HG03108 (cell line): ENCODE results near the gene ZACN.

ENCODE experiments used
- ATAC-seq: cut with Tn5 transposase; IDR thresholded peaks from one replicate; pipeline ENCODE4 v1.9.1; 2021; ENCODE audit warnings: moderate library complexity; ENCODE audit not compliant: unreplicated experiment

The ZACN gene

GRCh38 chr17:76095943-76096342 lies 17.0 kb downstream of the ZACN start:
- ATAC-seq: no peak

GRCh38 chr17:76097716-76098295 lies 18.8 kb downstream of the ZACN start:
- ATAC-seq: no peak

GRCh38 chr17:76102944-76103273 lies 23.9 kb downstream of the ZACN start:
- no peak for ATAC-seq

DNA sequence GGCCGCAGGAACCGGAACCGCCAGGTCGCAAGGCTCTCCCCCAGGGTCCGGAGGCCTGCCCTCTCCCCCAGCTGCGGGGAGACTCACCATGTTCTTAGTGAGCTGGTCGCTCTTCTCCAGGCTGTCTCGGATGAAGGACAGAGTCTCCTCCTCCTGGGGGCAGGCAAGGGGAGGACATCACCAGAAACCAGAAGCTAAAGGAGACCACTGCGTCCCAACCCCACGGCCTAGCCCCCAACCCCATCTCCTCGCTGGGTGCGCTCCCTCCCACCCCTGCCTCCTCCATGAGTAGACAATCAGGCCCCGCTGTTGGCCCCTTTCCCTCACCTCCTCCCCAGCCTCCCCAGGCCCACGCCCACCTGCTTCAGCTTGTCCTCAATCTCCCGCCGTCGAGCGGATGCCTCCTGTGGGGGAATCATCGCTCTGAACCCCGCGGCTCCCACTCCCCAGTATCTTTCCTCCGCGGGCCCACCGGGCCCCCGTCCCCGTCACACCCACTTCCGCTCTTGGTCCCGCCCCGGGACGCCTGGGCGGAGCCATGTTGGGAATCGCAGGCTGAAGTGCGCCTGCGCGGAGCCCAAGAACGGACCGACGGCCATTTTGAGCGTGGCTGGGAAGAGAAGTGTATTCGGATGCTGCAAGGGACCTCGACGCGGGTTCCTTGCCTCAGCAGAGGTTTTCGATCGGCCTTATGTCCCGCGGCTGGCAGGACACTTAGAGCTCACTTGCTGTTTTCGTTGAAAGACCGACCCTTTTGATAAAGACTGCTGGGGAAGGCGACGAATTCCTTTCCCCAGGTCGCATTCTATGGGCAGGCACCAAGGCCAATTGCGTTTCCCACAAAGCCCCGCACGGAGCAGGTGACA lies 24.5 kb downstream of the ZACN start, which contains the start of gene EXOC7:
TSS of gene EXOC7 (minus strand) at position 514 of the 866 bp plus-strand sequence. CDS start at position 419, 95 bp downstream.
- peak; percentile 77 for ATAC-seq

DNA sequence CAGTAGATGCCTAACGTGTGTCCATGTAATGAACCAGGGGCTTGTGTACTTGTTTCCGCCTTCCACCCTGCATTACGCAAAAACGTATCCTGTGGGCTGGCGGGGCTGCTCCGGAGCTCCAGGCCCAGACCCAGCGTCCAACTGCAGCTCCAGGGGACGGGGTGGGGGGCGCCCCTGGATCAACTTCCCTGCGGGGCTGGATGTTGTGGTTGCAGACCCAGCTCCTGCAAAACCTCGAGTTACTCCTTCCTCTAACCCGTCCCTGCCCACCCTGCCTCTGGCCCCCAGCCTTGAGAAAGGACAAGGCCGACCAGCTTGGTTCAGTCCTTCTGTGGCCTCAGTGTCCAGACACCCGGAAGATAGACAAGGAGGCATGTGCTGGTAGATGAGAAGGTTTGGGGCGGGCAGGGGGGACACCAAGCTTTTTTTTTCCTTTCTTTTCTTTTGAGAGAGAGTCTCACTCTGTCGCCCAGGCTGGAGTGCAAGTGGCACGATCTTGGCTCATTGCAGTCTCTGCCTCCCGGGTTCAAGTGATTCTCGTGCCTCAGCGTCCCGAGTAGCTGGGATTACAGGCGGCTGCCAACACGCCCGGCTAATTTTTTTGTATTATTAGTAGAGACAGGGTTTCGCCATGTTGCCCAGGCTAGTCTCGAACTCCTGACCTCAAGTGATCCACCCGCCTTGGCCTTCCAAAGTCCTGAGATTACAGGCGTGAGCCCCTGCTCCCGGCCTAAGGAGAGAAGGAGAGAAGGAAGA lies 25.3 kb downstream of the ZACN start:
- ATAC-seq: no peak

GRCh38 chr17:76104896-76105231 lies 25.9 kb downstream of the ZACN start:
- no peak for ATAC-seq

DNA sequence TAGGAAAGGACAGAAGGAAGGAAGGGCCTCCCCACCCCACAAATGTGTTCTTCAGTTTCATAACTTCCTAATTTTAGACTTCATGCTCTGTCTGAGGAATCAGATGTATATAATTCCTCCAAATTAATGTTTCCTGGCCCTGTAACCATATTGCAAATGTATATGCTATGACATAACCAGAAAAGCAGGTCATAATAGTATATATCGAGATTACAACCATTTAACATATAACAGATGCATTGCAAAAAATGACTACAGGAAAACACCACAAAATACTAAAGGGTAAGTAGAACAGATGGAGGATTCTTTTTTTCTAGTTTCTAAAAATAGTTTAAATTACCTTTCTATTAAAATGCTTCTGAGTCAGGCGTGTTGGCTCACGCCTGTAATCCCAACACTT lies 27.7 kb downstream of the ZACN start:
- ATAC-seq: no peak

- ATAC-seq: no peak
Measured at GRCh38 chr17:76107509-76107908, 28.5 kb downstream of the ZACN start.

- ATAC-seq: no peak
Measured at GRCh38 chr17:76111956-76112355, 33.0 kb downstream of the ZACN start.

- no peak for ATAC-seq
Measured at GRCh38 chr17:76115138-76115754, 36.3 kb downstream of the ZACN start.

DNA sequence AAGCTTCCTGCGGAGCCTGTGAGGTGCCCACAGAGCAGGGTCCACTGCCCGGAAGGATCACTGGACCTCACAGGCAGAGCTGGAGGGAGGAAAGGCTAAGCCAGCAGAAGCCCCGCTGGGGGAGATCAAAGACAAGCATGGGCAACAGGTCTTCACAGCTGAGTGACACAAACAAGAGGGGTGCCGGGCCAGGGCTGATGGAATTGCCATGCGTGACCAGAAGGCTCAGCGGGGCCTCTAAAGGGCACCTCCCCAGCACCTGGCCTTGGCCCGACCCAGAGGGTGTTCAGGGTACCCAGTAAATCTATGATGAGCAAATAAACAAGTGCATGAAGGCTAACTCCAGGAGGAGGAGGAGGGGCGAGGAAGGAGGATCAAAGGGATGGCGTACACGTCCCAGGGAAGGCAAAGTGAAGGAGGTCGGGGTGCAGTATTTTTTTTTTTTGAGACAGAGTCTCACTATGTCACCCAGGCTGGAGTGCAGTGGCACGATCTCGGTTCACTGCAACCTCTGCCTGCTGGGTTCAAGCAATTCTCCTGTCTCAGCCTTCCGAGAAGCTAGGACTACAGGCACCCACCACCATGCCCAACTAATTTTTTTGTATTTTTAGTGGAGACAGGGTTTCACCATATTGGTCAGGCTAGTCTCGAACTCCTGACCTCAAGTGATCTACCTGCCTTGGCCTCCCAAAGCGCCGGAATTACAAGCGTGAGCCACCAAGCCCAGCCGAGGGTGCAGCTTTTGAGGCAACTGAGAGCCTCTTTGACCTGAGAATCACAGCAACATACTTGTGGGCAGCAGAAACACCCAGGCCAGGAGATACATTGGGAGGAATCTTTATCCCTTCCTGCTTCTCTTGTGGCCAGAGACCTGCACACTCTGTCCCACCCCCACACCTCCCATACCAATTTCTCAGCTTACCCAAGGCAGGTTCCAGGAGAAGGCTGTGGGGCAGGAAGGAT lies 40.7 kb downstream of the ZACN start:
- ATAC-seq: no peak

- ATAC-seq: no peak
Measured at GRCh38 chr17:76120658-76121008, 41.7 kb downstream of the ZACN start.

DNA sequence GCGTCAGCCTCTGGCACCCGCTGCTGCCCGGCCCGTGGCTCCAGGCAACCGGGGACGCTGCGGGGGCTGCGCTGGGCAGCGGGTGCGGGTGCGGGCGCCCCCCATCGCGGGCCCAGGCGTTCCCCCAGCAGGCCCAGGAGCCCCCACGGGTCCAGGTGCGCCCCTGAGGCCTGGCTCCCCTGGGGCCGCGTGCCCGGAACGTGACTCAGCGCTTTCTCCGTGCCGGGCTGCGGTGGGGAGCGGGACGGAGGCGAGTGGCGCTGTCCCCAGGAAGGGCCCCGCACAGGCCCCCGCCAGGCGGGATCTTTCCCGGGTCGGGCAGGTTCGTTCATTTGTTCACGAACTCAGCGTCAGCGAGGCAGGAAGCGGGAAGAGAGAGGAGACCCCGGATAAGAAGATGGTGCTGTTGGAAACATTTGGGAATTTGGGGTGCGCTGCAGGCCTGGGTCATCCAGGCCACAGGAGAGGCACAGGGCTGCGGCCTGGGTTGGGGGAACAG lies 43.0 kb downstream of the ZACN start:
- ATAC-seq: no peak

- ATAC-seq: no peak
Measured at GRCh38 chr17:76122431-76123190, 43.6 kb downstream of the ZACN start.

DNA sequence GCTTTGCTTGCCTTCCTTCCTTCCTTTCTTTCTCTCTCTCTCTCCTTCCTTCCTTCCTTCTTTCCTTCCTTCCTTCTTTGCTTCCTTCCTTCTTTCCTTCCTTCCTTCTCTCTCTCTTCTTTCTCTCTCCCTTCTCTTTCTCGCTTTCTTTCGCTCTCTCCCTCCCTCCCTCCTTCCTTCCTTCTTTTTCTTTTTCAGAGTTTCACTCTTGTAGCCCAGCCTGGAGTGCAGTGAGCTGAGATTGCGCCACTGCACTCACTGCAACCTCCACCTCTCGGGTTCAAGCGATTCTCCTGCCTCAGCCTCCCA lies 44.2 kb downstream of the ZACN start:
- ATAC-seq: no peak

GRCh38 chr17:76123749-76124581 lies 45.0 kb downstream of the ZACN start:
- no peak for ATAC-seq

DNA sequence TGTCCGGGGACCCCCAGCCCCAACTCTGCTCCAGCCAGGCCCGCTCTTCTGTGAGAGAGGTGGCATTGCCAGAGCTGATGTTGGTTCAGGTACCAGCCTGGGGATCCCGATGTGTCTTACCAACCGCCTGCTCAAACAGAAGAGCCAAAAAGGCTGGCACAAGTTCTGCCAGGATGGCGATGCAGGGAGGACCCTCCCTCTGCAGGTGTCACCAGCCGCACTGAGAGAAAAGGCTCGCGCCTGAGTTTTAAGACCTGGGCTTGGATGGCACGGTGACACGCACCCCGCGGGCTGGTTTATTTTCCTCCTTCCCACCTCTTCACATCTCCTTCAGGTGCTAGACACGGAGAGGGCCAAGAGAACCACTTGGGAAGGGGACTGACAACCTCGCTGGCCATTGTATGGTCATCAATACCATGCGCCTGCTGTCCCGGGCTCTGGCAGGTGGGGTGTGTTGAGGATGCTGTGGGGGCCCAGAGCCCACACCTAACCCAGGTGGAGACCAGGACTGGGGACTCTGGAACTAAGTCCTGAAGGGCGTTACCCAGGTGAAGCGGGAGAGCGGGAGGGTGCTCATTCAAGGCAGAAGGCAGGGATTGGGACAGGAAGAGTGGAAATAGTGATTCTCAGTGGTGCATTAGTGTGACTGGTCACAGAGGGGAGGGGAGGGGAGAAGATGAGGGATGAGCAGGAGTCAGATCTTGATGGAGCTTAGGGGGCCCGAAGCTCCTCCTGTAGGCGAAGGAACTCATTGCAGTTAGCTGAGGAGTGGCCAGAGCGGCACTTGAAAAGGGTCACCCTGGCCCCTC lies 45.8 kb downstream of the ZACN start:
- ATAC-seq: no peak

GRCh38 chr17:76125391-76125675 lies 46.4 kb downstream of the ZACN start:
- ATAC-seq: no peak
